Stimulated activated naive CD8-positive, alpha-beta T cell treated with anti-CD3 and anti-CD28 coated beads, Interleukin-15, Interleukin-2, amounts not matched to agents 100 ng/mL and 50 ng/mL, for 24 hours (primary cell): ENCODE results near the gene MFSD2B.
"Not testable (repeated sequence)": the region's sequence is repeated elsewhere in the genome, so short reads cannot be mapped to it uniquely, and the experiment has no call there.

Experiments
- H3K27ac Mint-ChIP-seq: one replicate; pipeline ENCODE4 v1.8.0; 2021; ENCODE audit warnings: mild to moderate bottlenecking, mixed read lengths
- H3K27me3 Mint-ChIP-seq: one replicate; pipeline ENCODE4 v1.8.0; 2021; ENCODE audit warnings: mixed read lengths
- H3K36me3 Mint-ChIP-seq: one replicate; pipeline ENCODE4 v1.8.0; 2021; ENCODE audit warnings: low read depth, mixed read lengths
- H3K4me1 Mint-ChIP-seq: one replicate; pipeline ENCODE4 v1.8.0; 2021; ENCODE audit warnings: low read depth, mixed read lengths
- H3K4me3 Mint-ChIP-seq: one replicate; pipeline ENCODE4 v1.8.0; 2021; ENCODE audit warnings: mild to moderate bottlenecking, mixed read lengths
- H3K9me3 Mint-ChIP-seq: one replicate; pipeline ENCODE4 v1.8.0; 2021; ENCODE audit warnings: mixed read lengths

The MFSD2B gene

DNA sequence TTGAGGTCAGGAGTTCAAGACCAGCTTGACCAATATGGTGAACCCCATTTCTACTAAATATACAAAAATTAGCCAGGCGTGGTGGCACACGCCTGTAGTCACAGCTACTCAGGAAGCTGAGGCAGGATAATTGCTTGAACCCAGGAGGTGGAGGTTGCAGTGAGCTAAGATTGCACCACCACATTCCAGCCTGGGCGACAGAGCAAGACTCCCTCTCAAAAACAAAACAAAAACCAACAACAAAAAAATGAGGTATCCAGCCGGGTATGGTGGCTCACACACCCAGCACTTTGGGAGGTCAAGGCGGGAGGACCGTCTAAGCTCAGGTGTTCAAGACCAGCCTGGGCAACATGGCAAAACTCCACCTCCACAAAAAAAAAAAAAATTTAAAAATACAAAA is 5.0 kb downstream of the MFSD2B start:
- not testable (repeated sequence) for H3K27ac Mint-ChIP-seq, H3K9me3 Mint-ChIP-seq, H3K4me1 Mint-ChIP-seq, H3K4me3 Mint-ChIP-seq, H3K36me3 Mint-ChIP-seq
- H3K27me3 Mint-ChIP-seq: peaks cover 25% of the 10 kb centered on the region

DNA sequence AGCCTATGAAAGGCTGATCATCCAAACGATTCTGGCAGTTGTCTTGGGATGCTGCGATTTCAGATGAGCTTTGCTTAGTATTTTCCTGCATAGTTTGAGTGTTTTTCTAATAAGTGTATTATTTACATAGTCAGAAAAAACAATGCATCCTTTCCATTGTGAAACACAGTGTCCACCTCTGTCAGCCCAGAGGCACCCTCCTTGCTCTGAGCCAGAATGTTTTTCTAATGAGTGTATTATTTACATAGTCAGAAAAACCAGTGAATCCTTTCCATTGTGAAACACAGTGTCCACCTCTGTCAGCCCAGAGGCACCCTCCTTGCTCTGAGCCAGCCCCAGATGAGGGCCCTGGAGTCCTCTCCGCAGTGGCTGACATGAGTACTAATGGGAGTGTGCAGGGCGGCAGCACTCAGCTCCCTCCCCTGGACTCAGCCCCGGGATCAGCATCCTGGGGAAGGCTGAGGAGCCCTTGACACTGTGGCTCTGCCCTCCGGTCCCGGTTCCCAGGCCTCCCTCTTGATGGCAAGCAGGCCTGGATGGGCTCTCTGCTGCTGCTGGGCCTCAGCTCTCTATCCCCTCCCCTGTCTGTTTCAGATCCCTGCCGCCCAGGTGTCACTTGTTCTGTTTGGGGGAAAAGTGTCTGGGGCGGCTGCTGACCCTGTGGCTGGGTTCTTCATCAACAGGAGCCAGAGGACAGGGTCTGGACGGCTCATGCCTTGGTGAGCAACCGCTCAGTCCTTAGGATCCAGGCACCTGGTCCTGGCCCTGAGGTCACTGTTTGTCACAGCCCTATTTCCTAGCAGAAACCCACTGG is 5.9 kb downstream of the MFSD2B start:
- Mint-ChIP-seq H3K27ac (no peak overlapping the region), H3K9me3 (no peaks in the 10 kb centered on the region), H3K4me3 (no peak overlapping the region), H3K36me3 (no peaks in the 10 kb centered on the region), H3K27me3 (peaks cover 23% of the 10 kb centered on the region), H3K4me1 (peaks cover 8% of the 10 kb centered on the region)

DNA sequence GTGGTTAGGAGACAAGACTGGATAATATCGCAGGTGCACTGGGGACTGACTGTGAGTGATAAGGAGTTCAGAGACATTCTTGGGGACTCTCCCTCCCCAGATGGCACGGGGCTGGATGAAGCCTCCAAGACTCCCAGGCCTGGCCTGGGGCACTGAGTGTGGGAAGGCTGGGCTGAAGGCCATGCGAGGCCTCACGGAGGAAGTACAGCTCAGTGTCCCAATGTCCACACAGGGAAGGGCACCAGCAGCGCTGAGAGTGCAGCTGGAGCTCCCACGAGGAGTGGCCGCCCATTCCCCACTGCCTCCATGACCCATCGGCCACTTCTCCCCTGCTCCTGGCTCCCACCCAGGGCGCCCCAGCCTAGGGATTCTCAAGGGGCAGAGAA is 6.5 kb downstream of the MFSD2B start:
- Mint-ChIP-seq H3K4me1 (peaks cover 2% of the 10 kb centered on the region), H3K36me3 (no peaks in the 10 kb centered on the region), H3K27me3 (peaks cover 17% of the 10 kb centered on the region), H3K27ac (no peak overlapping the region), H3K4me3 (no peak overlapping the region), H3K9me3 (no peaks in the 10 kb centered on the region)

DNA sequence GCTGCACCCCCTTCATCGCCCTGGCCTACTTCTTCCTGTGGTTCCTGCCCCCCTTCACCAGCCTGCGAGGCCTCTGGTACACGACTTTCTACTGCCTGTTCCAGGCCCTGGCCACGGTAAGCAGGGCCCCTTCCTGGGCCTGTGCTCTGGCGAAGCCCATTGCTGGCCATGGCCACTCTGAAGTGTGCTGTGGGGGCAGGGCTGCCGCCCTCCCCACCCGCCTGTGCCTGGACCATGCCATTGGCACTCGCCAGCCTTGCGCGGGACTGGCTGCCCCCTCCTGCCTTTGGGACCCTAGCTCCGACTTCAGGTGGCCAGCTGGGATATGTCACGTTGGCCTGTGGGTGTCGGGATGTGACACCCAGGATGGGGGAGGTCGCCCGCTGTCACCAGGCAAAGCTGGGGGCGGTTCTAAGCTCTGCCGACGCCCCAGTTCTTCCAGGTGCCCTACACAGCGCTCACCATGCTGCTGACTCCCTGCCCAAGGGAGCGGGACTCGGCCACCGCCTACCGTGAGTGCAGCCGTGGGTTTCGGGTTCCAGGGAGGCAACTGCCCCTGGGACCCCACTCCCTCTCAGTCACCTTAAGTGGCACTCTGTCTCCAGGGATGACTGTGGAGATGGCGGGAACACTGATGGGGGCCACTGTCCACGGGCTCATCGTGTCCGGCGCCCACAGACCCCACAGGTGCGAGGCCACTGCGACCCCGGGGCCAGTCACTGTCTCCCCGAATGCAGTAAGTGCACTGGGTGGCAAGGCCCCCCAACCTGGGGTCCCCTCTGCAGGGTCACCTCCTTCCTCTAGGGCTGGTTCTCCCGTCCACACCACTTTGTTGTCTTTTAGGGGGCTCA is 7.2 kb downstream of the MFSD2B start:
- H3K27me3 Mint-ChIP-seq: peaks cover 11% of the 10 kb centered on the region

DNA sequence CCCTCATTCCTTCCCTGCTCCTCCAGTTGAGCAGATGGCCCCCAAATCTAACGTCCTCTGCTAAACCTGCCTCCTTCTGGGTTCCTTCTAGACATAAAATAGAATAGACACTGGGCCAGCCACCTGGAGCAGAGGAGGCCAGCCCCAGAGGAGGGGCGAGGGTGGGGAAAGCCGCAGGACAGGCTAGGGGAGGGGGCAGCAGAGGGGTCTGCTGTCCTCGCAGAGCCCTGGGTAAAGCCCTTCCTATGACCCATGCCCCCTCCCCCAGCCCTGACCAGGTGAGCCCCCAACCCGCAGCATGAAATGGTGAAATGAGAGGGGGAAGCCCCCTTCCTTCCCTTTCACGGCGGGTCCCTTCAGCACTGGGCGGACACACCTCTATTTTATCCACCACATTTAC is 7.8 kb downstream of the MFSD2B start:
- Mint-ChIP-seq H3K4me1 (no peaks in the 10 kb centered on the region), H3K4me3 (no peak overlapping the region), H3K36me3 (peaks cover 5% of the 10 kb centered on the region), H3K9me3 (no peaks in the 10 kb centered on the region), H3K27ac (no peak overlapping the region), H3K27me3 (peaks cover 8% of the 10 kb centered on the region)

More for the DNA sequence above, 7.2 kb downstream of the MFSD2B start:
- no peaks in the 10 kb centered on the region for H3K36me3 Mint-ChIP-seq
- no peak overlapping the region for H3K27ac Mint-ChIP-seq
- no peak overlapping the region for H3K4me3 Mint-ChIP-seq
- H3K9me3 Mint-ChIP-seq: no peaks in the 10 kb centered on the region
- no peaks in the 10 kb centered on the region for H3K4me1 Mint-ChIP-seq

DNA sequence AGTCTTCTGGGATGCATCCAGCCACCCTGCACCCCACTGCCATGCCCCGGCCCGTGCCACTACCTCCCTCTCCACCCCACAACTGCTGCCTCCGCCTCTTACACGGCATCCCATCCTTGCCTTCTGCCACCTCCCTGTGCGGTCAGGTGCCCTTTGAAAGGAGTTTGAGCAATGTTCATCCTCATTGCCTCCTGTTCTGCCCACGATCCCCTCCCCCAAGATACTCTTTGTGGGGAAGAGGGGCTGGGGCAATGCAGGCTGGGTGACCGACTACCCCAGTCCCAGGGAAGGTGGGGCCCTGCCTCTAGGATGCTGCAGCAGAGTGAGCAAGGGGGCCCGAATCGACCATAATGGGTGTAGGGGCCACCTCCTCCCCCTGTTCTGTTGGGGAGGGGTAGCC is 8.4 kb downstream of the MFSD2B start:
- Mint-ChIP-seq H3K36me3 (peaks cover 10% of the 10 kb centered on the region), H3K27me3 (peaks cover 4% of the 10 kb centered on the region), H3K9me3 (no peaks in the 10 kb centered on the region), H3K27ac (no peak overlapping the region), H3K4me3 (no peak overlapping the region), H3K4me1 (no peaks in the 10 kb centered on the region)

DNA sequence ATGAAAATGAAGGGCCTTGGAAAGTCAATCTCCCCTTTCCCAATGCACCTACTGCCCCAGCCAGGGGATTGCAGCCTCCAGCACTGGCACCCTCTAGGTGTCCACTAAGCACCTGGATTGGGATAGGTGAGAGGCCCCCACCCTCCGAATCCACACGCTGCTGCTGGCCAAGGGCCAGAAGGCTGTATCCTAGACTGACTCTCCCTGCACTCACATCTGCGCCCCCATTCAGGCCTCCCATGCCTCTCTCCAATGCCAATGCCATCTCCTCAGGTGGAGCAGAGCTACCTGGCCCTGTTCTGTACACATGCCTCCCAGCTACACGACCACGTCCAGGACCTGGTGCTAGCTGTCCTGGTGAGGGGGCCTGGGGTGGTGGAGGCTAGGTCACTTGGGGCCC is 9.8 kb downstream of the MFSD2B start:
- peaks cover 10% of the 10 kb centered on the region for H3K36me3 Mint-ChIP-seq
- H3K27me3 Mint-ChIP-seq: no peaks in the 10 kb centered on the region
- H3K4me1 Mint-ChIP-seq: no peaks in the 10 kb centered on the region
- no peaks in the 10 kb centered on the region for H3K9me3 Mint-ChIP-seq
- H3K4me3 Mint-ChIP-seq: no peak overlapping the region
- H3K27ac Mint-ChIP-seq: no peak overlapping the region

DNA sequence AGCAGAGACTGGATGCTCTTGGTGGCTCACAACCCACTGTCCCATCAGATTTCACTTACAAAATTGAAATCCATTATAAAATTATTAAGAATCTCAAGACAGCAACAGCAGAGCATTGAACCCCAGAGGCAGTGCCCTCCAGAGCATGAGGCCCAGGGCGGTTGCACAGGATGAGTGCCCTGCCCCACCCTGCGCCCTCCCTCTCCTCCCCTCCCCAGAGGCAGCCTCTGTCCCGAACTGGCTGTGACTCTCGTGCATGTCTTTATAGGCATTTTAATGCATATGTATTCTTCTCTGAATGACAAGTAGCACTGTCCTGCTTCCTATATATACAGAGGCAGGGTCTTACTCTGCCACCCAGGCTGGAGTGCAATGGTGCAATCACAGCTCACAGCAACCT is 10.4 kb downstream of the MFSD2B start:
- no peaks in the 10 kb centered on the region for H3K4me1 Mint-ChIP-seq

DNA sequence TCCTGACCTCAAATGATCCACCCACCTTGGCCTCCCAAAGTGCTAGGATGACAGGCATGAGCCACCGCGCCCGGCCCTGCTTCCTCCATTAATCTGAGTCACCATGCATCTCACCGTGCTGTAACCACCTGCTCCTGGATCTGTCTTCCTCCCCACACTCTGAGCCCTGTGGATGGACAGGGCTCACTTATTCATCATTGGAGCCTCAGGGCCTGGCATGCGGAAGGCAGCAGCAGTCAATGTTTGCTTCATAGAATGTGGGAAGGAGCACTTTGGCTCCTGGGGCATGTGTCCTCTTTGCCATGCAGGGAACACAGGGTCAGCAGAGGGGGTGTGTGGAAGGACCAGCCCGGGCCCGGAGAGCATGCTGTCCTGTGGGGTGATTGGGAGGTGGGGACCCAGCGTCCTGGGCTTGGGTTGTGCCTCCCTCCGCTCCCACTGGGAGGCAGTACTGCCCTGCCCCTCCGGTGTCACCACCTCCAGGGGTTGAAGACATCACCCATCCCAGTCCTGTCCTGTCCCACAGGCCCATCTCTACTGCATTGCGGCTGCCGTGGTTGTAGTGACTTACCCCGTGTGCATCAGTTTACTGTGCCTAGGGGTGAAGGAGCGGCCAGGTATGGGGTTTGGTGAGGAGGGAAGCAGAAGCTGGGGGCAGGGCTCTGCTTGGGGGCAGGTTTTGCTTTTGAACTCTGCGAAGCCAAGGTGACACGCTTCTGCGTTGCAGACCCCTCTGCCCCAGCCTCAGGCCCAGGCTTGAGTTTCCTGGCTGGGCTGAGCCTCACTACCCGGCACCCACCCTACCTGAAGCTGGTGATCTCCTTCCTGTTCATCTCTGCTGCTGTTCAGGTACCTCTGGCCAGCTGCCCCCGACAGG is 11.5 kb downstream of the MFSD2B start:
- H3K36me3 Mint-ChIP-seq: peaks cover 12% of the 10 kb centered on the region
- H3K9me3 Mint-ChIP-seq: no peaks in the 10 kb centered on the region
- H3K27me3 Mint-ChIP-seq: no peaks in the 10 kb centered on the region
- no peak overlapping the region for H3K4me3 Mint-ChIP-seq
- no peak overlapping the region for H3K27ac Mint-ChIP-seq
- H3K4me1 Mint-ChIP-seq: no peaks in the 10 kb centered on the region

More for the DNA sequence above, 10.4 kb downstream of the MFSD2B start:
- Mint-ChIP-seq H3K4me3 (no peak overlapping the region), H3K36me3 (peaks cover 10% of the 10 kb centered on the region), H3K27me3 (no peaks in the 10 kb centered on the region), H3K9me3 (no peaks in the 10 kb centered on the region), H3K27ac (no peak overlapping the region)

DNA sequence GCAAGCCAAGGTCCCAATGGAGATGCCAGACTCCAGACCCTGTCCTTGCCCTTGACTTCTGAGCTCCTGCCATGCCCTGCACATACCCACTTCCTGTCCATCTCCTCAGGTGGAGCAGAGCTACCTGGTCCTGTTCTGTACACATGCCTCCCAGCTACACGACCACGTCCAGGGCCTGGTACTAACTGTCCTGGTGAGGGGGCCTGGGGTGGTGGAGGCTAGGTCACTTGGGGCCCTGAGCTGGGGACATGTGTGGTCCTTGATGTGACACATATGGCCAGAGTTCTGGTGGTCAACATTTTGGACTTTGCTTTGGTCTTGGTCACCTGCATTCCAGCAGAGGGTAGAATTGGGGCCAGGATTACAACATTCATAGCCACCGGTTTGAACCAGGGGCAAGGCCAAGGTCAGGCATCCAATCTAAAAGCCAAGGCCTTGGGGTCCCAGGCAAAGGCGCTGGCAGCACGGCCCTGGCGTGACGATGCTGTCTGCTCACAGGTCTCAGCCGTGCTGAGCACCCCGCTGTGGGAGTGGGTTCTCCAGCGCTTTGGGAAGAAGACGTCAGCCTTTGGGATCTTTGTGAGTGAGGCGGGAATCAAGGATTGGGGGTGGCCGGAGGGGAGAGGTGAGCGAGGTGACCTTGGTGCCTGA is 12.6 kb downstream of the MFSD2B start:
- Mint-ChIP-seq H3K27me3 (no peaks in the 10 kb centered on the region), H3K4me3 (no peak overlapping the region), H3K4me1 (no peaks in the 10 kb centered on the region), H3K27ac (no peak overlapping the region), H3K36me3 (peaks cover 20% of the 10 kb centered on the region), H3K9me3 (no peaks in the 10 kb centered on the region)

DNA sequence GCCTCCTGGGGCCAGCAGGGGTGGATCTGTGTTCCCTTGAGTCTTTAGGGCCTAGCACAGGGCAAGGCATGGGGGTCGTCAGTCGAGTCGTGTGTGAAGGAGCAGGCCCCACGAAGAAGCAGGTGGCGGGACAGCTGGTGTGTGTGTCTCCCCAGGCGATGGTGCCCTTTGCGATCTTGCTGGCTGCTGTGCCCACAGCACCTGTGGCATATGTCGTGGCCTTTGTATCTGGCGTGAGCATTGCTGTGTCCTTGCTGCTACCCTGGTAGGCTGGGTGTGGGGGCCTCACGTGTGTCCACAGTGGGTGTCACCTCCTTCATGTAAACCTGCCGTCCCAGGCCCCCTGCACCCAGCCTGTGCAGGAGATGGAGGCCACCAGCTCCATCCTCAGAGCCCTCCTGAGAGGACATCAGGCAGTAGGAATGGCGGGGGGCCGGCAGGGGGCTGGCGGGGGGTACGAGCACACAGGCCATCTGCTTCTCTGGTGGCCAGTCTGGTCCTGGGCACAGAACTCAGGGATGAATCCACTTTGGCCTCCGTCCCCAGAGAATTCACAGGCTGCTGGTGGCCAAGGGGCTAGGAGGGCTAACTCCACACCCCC is 13.2 kb downstream of the MFSD2B start:
- H3K27me3 Mint-ChIP-seq: no peaks in the 10 kb centered on the region
- H3K27ac Mint-ChIP-seq: no peak overlapping the region
- peaks cover 22% of the 10 kb centered on the region for H3K36me3 Mint-ChIP-seq
- no peaks in the 10 kb centered on the region for H3K4me1 Mint-ChIP-seq
- H3K9me3 Mint-ChIP-seq: no peaks in the 10 kb centered on the region
- no peak overlapping the region for H3K4me3 Mint-ChIP-seq

DNA sequence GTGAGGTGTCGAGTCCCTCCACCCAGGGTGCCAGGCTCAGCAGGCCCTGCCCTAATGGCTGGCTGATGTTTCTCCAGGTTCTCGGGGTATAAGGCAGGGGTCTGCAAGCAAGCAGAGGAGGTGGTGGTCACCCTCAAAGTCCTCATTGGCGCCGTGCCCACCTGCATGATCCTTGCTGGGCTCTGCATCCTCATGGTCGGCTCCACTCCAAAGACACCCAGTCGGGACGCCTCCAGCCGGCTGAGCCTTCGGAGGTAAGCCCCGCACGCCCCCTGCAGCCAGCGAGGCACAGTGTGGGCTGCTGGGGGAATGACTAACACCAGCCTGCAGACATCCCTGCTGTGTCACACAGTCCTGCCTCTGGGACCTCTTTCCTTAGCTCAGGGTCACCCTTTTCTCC is 14.1 kb downstream of the MFSD2B start:
- H3K27ac Mint-ChIP-seq: no peak overlapping the region
- H3K4me1 Mint-ChIP-seq: no peaks in the 10 kb centered on the region
- no peak overlapping the region for H3K4me3 Mint-ChIP-seq
- no peaks in the 10 kb centered on the region for H3K9me3 Mint-ChIP-seq
- no peaks in the 10 kb centered on the region for H3K27me3 Mint-ChIP-seq
- peaks cover 28% of the 10 kb centered on the region for H3K36me3 Mint-ChIP-seq

DNA sequence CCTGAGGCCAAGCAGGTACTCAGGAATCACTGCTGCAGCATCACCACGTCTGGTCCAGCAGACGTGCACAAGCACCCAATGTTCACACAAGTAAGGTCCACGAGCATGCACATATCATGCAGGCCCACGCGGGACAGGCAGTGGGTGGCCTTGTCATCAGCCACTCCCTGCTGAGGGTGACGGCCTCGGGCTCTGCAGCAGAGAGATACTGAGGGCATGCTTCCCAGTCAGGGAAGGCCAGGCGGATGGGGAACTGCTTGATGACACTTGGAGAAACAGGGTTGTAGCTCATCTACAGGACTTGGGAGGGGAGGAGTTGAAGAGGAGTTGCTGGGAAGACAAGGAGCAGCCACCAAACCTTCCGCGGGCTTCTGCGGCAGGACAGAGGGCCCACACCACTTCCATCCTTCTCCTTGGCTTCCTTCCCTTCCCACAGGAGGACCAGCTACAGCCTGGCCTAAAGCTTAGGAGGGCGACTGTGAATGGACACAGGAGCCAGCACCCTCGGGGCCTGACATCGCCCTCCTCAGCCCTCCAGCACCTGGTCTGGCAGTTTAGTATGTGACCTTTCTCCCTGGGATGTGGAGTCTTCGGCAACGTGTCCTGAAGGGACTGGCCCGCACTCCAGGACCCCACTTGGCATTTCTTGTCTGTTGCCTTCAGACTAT is 15.2 kb downstream of the MFSD2B start:
- Mint-ChIP-seq H3K9me3 (no peaks in the 10 kb centered on the region), H3K4me3 (no peak overlapping the region), H3K27ac (no peak overlapping the region), H3K36me3 (peaks cover 39% of the 10 kb centered on the region), H3K27me3 (no peaks in the 10 kb centered on the region), H3K4me1 (no peaks in the 10 kb centered on the region)

DNA sequence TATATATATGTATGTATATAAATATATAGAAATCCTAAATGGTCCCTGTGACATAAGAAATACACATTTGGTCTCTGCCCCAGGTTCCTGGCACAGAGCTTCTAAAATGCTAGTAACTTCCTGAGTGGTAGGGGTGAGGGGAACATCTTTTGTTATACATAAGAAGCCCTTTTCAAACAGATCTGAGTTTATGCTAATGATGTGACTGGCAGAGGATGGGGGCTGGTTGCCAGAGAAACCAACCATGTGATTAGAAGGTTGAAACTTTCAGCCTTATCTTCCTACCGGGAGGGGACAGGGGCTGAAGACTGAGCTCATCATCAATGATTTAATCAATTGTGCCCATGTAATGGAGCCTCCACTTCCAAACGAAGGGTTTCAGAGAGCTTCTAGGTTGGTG is 16.3 kb downstream of the MFSD2B start:
- Mint-ChIP-seq H3K4me3 (no peak overlapping the region), H3K9me3 (no peaks in the 10 kb centered on the region), H3K36me3 (peaks cover 50% of the 10 kb centered on the region), H3K27ac (no peak overlapping the region), H3K4me1 (no peaks in the 10 kb centered on the region), H3K27me3 (no peaks in the 10 kb centered on the region)
